G401 (cell line): ENCODE results near the gene GNAL. TPM values are rescaled to one million over a fixed set of nuclear protein-coding genes. Genes with fewer than 3 reads are reported as not detected.
"Not testable (repeated sequence)": the region's sequence is repeated elsewhere in the genome, so short reads cannot be mapped to it uniquely, and the experiment has no call there.

Experiments
- DNase-seq: peaks from one replicate; pipeline ENCODE4 v3.0.0-alpha.2; 2015; ENCODE audit warnings: low spot score
- in situ Hi-C: cut with HindIII; loops from 2 replicates; pipeline ENCODE4 v1.10.0; 2016; ENCODE audit warnings: low sequenced_read_pairs, mixed read lengths
- total RNA-seq: library from RNA; depleted of rRNA; stranded (reverse); fragments of >200 nt; shearing (Covaris generic); gene quantifications from 2 replicates; pipeline ENCODE4 v1.2.3, GENCODE V29; 2014

Gene GNAL
- total RNA-seq, 1 experiment from 2014 or later: 2.1 TPM

DNA sequence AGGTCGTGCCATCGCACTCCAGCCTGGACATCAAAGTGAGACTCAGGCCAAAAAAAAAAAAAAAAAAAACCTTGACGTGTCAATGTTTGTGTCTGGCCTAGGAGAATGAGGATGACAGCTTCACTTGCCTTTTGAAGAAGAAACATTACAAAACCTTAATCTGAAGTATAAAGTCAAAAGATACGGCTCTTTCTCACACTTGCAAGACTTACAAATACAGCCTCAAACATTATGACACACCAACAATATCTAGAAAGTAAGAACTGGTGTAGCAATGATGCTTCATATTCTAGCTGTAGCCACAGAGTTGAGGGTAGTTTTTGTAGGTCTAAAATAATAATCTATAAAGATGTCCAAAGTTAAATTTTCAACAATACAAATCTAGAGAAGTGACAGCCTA, 193.6 kb downstream of the GNAL start:
- DNase-seq: no peak
- in situ Hi-C loops: no loop called here

- in situ Hi-C loops: no loop called here
- no peak for DNase-seq
Observed at GRCh38 chr18:11883153-11883552, 194.1 kb downstream of the GNAL start.

- in situ Hi-C loops: no loop called here
- DNase-seq: no peak
Observed at GRCh38 chr18:11884396-11885030, 195.4 kb downstream of the GNAL start.

- in situ Hi-C loops: no loop called here
- no peak for DNase-seq
Observed at GRCh38 chr18:11885278-11885947, 196.3 kb downstream of the GNAL start.

DNA sequence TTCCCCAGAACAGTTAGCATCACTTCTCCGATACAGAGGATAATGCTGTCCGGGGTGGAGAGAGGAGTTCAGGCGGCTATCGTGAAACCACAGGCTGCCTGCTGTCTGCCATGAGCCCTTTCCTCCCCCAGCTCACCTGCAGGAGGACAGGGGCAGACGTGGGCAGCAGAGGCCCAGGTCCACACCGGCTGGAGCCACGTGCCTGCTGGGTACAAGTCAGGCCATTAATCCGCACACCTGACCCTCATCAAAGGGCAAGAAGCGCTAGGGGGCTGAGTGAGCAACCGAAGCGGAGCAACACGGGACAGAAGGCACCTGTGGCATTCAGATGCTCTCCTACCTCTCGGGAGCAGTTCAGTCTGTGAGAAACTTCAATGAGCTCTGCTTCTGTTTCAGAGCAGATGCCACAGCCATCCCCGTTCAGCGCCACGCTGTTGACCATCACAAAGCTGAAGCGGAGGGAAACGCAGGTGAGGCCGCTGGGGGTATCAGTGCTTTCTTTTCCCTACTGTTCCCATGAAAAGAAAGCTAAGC, 197.6 kb downstream of the GNAL start:
- no peak for DNase-seq
- in situ Hi-C loops: no loop called here

- in situ Hi-C loops: no loop called here
- DNase-seq: no peak
Observed at GRCh38 chr18:11887328-11888128, 198.5 kb downstream of the GNAL start.

GRCh38 chr18:11888726-11889125, 199.7 kb downstream of the GNAL start:
- in situ Hi-C loops: no loop called here
- no peak for DNase-seq

DNA sequence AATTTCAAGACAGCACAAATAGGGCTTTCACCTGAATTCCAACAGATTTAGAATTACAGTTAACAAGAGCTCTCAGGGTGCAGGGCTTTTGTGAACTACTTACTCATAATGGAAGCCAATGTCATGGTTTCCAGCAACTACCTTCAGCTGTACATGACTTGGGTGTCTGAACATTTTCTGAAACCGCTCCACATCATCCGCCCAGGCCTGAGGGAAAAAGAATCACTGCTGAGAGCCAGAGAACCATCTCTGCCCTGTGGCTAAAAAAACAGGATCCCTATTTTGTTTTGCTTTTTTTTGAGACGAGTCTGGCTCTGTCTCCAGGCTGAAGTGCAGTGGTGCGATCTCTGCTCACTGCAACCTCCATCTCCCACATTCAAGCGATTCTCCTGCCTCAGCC, 200.2 kb downstream of the GNAL start:
- DNase-seq: no peak
- in situ Hi-C loops: no loop called here

GRCh38 chr18:11891737-11892136, 202.7 kb downstream of the GNAL start:
- DNase-seq: no peak
- in situ Hi-C loops: no loop called here

DNA sequence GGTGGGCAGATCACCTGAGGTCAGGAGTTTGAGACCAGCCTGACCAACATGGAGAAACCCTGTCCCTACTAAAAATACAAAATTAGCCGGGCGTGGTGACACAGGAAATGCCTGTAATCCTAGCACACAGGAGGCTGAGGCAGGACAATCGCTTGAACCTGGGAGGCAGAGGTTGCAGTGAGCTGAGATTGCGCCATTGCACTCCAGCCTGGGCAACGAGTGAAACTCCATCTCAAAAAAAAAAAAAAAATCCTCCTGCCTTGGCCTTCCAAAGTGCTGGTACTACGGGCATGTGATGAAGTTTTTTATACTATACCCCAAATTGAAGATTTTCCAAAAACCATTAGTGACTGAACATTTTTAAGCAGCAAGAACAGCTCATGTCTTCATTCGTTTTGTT, 203.4 kb downstream of the GNAL start:
- DNase-seq, in situ Hi-C loops: not testable (repeated sequence)

DNA sequence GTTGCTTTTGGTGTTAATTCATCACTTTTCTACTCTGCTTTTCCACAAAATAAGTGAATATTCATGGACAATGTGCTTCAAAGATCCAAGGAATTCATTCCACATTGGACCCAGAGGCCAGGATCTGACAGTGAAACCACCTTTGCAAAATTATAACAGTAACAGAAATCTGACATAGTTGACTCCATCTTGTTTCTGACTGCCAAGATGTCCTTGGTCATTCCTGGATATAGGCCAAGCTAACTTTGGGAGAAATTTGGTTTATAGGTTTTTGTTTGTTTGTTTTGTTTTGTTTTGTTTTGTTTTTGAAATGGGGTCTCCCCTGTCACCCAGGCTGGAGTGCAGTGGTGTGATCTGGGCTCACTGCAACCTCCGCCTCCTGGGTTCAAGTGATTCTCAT, 208.7 kb downstream of the GNAL start:
- no peak for DNase-seq
- in situ Hi-C loops: no loop called here

DNA sequence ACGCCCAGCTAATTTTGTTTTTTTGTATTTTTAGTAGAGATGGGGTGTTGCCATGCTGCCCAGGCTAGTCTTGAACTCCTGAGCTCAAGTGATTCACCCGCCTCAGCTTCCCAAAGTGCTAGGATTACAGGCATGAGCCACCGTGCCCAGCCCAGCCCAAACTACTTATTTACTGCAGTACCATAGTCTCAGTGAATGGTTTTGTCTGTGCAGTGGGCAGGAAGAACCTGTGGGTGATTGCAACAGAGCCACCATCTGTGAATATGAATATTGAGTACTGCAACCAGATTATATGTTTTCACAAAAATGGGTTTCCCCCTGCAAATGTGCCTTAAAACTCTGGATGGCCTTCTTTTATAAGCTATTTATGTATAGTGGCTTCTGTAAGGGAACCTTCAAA, 210.0 kb downstream of the GNAL start:
- in situ Hi-C loops: no loop called here

GRCh38 chr18:11901826-11902438, 212.9 kb downstream of the GNAL start:
- in situ Hi-C loops: no loop called here
- no peak for DNase-seq

More for the DNA sequence above, 210.0 kb downstream of the GNAL start:
- DNase-seq: no peak

DNA sequence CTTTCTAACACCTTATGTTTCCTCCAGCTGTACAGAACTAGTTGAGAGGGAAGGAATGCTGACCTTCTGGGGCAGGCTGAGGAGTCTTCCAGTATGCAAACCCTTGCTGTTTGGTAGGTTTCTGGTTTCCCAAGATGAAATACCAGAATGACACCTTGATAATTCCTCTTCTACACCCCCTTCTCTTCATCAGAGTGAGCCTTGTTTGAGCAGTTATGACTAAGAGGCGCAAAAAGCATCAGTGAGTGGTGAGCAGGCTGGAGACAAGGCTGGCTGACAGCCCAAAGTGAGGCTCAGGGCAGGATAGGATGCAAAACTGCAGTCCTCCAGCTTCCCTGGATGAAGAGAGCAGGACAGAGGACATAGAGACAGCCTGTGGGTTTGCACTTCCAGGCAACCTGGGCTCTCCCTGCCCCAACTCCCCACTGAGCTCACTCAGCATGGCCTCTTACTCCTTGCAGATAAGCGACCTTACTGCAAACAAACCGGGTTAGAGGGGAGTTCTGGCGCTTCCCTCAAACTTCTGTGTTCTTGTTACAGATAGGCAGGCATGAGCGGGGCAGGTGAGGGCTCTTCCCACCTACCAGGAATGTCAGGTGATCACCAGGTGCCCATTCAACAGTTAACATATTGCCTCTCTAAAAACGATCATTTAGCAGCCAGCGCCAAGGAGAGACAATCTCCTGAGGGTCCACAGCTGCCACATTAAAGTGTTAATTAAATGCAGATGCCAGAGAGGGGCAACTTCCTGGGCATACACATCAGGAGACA, 213.6 kb downstream of the GNAL start:
- no peak for DNase-seq
- in situ Hi-C loops: no loop called here

GRCh38 chr18:11905613-11906012, 216.5 kb downstream of the GNAL start:
- no peak for DNase-seq
- in situ Hi-C loops: no loop called here

- DNase-seq: no peak
- in situ Hi-C loops: no loop called here
Observed at GRCh38 chr18:11906176-11906575, 217.1 kb downstream of the GNAL start.

GRCh38 chr18:11906926-11907874, 218.1 kb downstream of the GNAL start:
- peak; percentile 16 for DNase-seq
- in situ Hi-C loops: no loop called here
